Natural killer cell treated with Interleukin-12 subunit alpha and Interleukin-12 subunit beta and Interleukin-15 and Interleukin-18, amount 100 ng/mL, for 72 hours (primary cell): ENCODE results near the gene ATP6V1G1. TPM values are rescaled to one million over a fixed set of nuclear protein-coding genes. Genes with fewer than 3 reads are reported as not detected.
A peak's percentile ranks its signal among the peaks of the same experiment; 100 is the strongest.

Experiments
- ATAC-seq, 2 donors: fragments of 150-1000 bp; cut with Tn5 transposase in 1 of 2; sonication (Bioruptor Pico), chemical (Tn5 transposase) in 1 of 2; 2 replicates each; pipeline ENCODE4 v1.10.0; 2021
- DNase-seq: peaks from one replicate; pipeline ENCODE4 v3.0.0; 2022; ENCODE audit warnings: low spot score
- H3K27ac Mint-ChIP-seq, 2 donors: 1 replicate in 1 of 2; 2 replicates in 1 of 2; pipeline ENCODE4 v1.8.0; 2022; ENCODE audit warnings: mixed read lengths in 2 of 2, mild to moderate bottlenecking in 1 of 2, moderate library complexity in 1 of 2
- H3K27me3 Mint-ChIP-seq, 2 donors: 1 replicate in 1 of 2; 2 replicates in 1 of 2; pipeline ENCODE4 v1.8.0; 2022; ENCODE audit warnings: mixed read lengths in 2 of 2
- H3K36me3 Mint-ChIP-seq: one replicate; pipeline ENCODE4 v1.8.0; 2022; ENCODE audit warnings: mixed read lengths
- H3K4me1 Mint-ChIP-seq, 2 donors: 1 replicate in 1 of 2; 2 replicates in 1 of 2; pipeline ENCODE4 v1.8.0; 2022; ENCODE audit warnings: low read depth in 2 of 2, mixed read lengths in 2 of 2, mild to moderate bottlenecking in 1 of 2
- H3K4me3 Mint-ChIP-seq: one replicate; pipeline ENCODE4 v1.8.0; 2022; ENCODE audit warnings: mixed read lengths
- H3K9me3 Mint-ChIP-seq: 2 replicates; pipeline ENCODE4 v1.8.0; 2022; ENCODE audit warnings: mixed read lengths
- total RNA-seq, 2 donors: library from RNA; stranded (reverse); gene quantifications; one replicate each; pipeline ENCODE4 v1.2.3, GENCODE V29; 2022

ATP6V1G1 gene, protein sequence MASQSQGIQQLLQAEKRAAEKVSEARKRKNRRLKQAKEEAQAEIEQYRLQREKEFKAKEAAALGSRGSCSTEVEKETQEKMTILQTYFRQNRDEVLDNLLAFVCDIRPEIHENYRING
- total RNA-seq, result 10 to 100 TPM; 21.2 to 33.4 TPM

DNA sequence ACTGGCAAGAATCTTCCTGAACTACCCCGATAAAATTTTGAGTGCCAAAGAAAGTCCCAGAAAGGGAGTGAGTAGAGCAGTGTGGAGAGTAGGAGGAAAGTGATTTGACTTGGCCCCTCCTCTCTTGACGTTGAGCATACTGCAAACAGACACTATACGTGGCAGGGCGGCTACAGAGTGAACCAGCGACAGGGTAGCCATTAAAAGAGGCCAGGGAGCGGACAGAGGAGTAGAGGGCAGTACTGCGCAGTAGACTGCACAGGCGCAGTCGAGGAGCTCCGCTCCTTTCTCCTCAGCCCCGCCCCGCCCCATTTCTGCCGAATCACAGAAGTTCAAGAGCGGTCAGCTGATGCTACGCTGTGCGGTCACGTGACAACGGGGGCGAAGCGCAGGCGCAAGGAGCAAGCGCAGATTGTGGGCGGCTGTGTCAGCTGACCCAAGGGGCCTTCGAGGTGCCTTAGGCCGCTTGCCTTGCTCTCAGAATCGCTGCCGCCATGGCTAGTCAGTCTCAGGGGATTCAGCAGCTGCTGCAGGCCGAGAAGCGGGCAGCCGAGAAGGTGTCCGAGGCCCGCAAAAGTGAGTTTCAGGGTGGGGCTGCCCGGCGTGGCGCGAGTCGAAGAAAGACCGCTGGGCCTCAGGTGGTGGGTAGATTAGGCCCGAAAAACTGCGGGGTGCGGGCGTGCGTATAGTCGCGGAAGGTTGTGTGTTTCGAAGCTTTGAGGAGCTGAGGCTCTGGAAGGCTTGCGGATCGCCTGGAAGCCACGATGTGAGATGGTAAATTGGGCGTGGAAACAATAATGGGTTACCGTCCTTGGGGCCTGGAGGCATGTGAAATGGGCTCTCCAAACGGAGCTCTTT is at the start of gene ATP6V1G1:
TSS of gene ATP6V1G1 (plus strand) at position 425 of the 858 bp plus-strand sequence. CDS start at position 495, 70 bp downstream.
- DNase-seq, result peak; percentile 100
- peak; percentile 99 to 100 for ATAC-seq
- H3K4me3 Mint-ChIP-seq, result peak within 1 kb of the TSS; percentile 97
- H3K27ac Mint-ChIP-seq, result peak within 1 kb of the TSS; percentile 98 to 99
- no peaks in the 10 kb centered on the region for H3K9me3 Mint-ChIP-seq
- H3K27me3 Mint-ChIP-seq, result peaks cover 0 to 5% of the 10 kb centered on the region in 2 donors
- peaks cover 43 to 44% of the 10 kb centered on the region in 2 donors for H3K4me1 Mint-ChIP-seq
- peaks cover 11% of the 10 kb centered on the region for H3K36me3 Mint-ChIP-seq

DNA sequence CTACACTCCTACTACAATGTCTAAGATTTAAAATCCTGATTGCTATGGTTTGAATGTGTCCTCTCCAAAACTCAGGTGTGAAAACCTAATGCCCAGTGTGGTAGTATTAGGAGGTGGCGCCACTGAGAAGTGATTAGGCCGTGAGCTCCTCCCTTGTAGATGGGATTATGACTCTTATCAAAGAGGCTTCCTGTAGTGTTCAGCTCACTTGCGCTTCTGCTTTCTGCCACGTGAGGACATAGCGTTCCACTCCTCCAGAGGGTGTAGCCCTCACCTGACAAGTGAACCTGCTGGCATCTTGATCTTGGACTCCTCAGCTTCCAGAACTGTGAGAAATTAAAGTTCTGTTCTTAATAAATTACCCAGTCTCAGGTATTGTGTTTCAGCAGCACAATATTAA is 49.3 kb upstream of the ATP6V1G1 start:
- Mint-ChIP-seq H3K36me3 (no peaks in the 10 kb centered on the region), H3K27me3 (peaks cover 8 to 13% of the 10 kb centered on the region in 2 donors), H3K9me3 (no peaks in the 10 kb centered on the region), H3K4me3 (no peak overlapping the region), H3K4me1 (no peaks in the 10 kb centered on the region), H3K27ac (no peak overlapping the region)
- no peak for DNase-seq
- no peak for ATAC-seq

DNA sequence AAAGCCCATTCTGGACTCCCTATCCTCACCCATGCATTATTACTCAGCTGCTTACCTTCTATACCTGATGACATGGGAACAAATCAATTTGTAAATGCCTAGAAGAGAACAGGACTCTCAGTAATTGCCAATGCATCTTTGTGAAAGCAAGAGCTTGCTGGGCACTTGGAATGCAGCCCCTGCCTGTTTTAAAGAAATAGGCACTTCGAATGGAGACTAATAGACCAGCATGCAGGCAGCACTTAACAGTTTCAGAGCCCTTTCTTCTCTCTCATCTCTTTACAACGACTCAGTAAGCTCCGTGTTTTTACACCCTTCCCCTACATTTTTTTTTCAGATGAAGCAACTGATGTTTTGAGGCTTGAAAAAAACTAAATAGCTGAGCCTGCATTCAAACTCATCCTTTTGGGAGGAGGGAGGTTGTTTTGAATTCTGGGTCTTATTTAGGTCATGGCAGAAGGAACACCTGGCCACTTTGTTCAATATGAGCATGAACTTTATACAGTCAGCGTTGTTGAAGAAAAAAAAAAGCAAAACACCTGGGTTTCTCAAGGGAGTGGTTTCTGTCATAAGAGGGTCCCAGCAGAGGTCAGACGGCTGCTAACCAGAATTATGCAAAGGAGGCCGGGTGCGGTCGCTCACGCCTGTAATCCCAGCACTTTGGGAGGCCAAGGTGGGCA is 47.7 kb upstream of the ATP6V1G1 start:
- Mint-ChIP-seq H3K9me3 (no peaks in the 10 kb centered on the region), H3K27me3 (peaks cover 6 to 8% of the 10 kb centered on the region in 2 donors), H3K27ac (no peak overlapping the region), H3K4me3 (no peak overlapping the region), H3K4me1 (no peaks in the 10 kb centered on the region), H3K36me3 (no peaks in the 10 kb centered on the region)
- no peak for DNase-seq
- ATAC-seq, result no peak

DNA sequence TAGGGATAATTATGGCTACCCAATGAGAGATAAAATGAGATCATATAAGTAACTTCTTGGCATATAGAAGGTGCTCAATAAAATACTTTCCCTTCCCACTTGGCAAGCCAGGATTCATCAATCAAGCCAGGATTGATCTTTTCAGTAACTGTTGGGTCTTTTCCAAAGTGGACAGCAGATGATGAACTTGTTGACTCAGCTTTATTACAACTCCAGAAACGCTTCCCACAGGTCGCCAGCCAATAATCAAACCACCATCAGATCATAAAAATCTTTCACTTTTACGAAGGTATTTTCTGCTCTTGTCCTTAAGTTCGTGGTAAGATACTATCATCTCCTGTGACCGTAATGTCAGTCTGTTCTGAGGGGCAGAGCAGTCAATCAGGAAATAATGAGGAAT is 42.5 kb upstream of the ATP6V1G1 start:
- Mint-ChIP-seq H3K27me3 (peaks cover 22 to 23% of the 10 kb centered on the region in 2 donors), H3K27ac (no peak overlapping the region), H3K4me1 (no peaks in the 10 kb centered on the region), H3K9me3 (no peaks in the 10 kb centered on the region), H3K4me3 (no peak overlapping the region), H3K36me3 (no peaks in the 10 kb centered on the region)
- DNase-seq (no peak), ATAC-seq (no peak)

DNA sequence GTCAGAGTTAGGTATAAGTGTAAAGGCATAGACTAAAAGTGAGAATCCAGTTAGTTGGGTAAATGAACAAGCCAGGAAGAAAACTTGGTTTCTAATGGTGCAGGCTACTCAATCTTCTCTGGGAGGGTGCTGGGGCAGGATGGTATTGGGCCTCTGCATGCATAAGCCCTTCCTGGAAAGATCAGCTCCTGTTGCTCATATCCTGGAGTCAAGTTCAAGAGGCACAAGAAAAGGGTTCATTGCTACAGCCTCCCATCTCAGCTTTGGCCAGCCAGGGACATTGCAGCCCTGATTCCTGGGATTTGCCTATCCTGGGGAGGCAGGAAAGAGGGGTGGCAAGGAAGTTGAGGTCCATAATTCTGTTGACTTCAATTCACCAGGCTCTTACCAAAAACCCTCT is 40.7 kb upstream of the ATP6V1G1 start:
- Mint-ChIP-seq H3K9me3 (no peaks in the 10 kb centered on the region), H3K4me1 (no peaks in the 10 kb centered on the region), H3K36me3 (no peaks in the 10 kb centered on the region), H3K4me3 (no peak overlapping the region), H3K27me3 (peaks cover 24 to 29% of the 10 kb centered on the region in 2 donors), H3K27ac (no peak overlapping the region)
- ATAC-seq (no peak), DNase-seq (no peak)

DNA sequence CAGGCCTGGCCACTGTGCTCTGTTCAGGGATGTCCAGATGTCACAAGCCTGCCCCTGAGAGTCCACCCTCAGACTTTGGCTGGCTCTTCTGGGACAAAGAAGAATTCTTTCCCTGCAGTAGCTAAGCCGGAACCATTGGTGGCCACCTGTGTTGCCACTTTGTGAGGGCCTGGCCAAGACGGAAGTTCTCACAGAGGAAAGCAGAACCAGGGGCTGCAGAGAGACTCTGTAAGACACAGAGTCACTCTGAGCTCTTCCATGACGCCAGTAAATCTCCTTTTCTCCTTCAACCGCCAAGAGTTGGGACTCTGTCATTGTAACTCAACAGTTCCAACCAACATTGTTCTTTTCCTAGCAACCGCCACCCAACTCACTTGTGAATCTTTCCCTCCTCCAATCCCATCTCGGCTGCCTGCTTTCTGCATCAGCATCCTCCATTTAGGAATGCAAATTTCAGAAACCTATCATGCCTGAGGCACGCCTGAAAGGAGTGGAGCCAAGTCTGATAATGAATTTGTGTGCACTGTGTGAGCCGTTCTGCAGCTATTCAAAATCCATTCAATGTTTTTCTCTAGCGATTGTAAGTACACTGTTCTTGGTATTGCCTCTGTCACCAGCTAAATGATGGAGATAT is 37.8 kb upstream of the ATP6V1G1 start:
- H3K27ac Mint-ChIP-seq, result no peak overlapping the region
- peaks cover 26 to 29% of the 10 kb centered on the region in 2 donors for H3K27me3 Mint-ChIP-seq
- no peak for DNase-seq
- no peaks in the 10 kb centered on the region for H3K4me1 Mint-ChIP-seq
- H3K36me3 Mint-ChIP-seq, result no peaks in the 10 kb centered on the region
- H3K9me3 Mint-ChIP-seq, result no peaks in the 10 kb centered on the region
- no peak overlapping the region for H3K4me3 Mint-ChIP-seq
- ATAC-seq, result no peak

DNA sequence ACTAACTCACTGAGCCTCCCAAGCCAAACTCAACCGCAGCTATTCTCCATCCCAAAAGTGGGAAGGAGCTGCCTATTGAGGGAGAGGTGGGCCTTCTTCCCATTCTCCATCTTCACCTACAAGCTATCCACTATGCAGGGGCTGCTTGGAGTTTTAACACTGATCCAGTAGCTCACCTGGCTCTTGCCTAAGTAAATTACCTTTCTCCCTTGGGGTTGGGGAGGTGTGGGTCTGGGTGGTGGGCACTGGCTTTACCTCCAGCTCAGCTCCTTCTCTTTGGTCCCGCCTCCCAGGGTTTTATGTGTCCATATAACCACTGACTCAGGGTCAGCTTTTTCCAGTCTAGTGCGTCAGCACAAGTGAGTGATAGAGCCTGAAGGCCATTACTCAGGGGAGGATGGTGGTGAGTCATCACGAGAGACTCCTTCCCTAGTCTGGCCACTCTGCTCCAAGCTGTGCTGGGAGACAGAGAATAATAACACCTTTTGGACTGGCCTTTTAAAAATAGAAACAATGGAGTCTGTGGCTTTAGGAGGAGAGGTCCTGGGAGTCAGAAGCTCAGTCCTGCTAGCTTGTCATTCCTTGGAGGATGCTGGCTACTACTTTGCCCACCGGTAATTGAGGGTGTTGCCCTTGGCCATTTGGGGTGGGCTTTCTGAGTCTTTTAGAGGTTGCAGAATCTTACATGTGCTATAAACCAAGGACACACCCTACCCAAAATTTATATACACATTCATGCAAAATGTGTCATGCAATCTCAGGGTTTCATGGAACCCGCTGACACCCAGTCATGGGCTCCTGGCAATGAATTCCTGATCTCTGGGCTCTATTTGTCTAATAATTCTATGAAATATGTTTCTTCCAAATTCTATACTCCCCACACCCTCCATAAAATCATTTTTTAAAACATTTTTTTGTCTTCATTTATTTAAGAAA is 35.6 kb upstream of the ATP6V1G1 start:
- H3K27ac Mint-ChIP-seq, result no peak overlapping the region
- H3K9me3 Mint-ChIP-seq, result no peaks in the 10 kb centered on the region
- no peaks in the 10 kb centered on the region for H3K36me3 Mint-ChIP-seq
- no peaks in the 10 kb centered on the region for H3K4me1 Mint-ChIP-seq
- peaks cover 22 to 34% of the 10 kb centered on the region in 2 donors for H3K27me3 Mint-ChIP-seq
- H3K4me3 Mint-ChIP-seq, result no peak overlapping the region
- no peak for ATAC-seq
- no peak for DNase-seq

DNA sequence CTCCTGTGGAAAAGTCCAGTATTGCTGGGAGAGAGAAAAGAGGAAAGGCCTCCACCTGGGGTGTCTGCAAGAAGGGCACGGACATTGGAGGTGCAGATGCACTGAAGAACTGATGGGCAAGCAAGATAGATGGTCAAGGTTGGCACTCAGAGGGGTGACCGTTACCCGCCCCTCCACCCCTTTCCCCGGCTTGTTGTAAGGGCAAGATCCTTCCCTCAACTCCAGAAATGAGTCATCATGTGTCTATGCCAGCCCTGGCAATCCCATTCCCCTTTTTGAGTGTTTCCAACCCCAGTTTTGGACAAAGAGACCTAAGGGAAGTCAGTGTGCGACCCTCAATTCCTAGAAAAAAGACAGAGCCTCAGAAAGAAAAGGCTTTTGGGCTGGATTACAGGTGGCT is 34.9 kb upstream of the ATP6V1G1 start:
- DNase-seq, result no peak
- H3K27me3 Mint-ChIP-seq, result peaks cover 17 to 28% of the 10 kb centered on the region in 2 donors
- no peaks in the 10 kb centered on the region for H3K4me1 Mint-ChIP-seq
- H3K27ac Mint-ChIP-seq, result no peak overlapping the region
- H3K9me3 Mint-ChIP-seq, result no peaks in the 10 kb centered on the region
- H3K4me3 Mint-ChIP-seq, result no peak overlapping the region
- no peaks in the 10 kb centered on the region for H3K36me3 Mint-ChIP-seq
- ATAC-seq, result no peak

DNA sequence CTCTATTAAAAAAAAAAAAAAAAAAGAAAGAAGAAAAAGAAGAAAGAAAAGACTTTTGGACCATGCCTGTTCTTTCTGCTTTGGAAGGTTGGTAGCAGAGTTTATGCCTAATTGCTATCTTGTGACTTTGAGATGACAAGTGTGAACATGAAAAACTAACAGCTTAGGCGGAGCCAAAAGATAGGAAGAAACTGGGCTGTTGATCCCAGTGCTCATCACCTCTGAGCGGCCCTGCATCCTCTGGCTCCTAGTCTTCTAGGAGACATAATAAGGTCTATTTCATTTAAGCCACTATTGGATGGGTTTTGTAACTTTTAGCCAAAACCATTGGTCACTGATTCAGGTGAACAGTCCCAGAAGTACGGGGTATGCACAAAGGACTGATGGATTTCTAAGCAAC is 34.4 kb upstream of the ATP6V1G1 start:
- Mint-ChIP-seq H3K36me3 (no peaks in the 10 kb centered on the region), H3K27me3 (peaks cover 16 to 28% of the 10 kb centered on the region in 2 donors), H3K9me3 (no peaks in the 10 kb centered on the region), H3K4me1 (no peaks in the 10 kb centered on the region), H3K27ac (no peak overlapping the region), H3K4me3 (no peak overlapping the region)
- DNase-seq (no peak), ATAC-seq (no peak)

DNA sequence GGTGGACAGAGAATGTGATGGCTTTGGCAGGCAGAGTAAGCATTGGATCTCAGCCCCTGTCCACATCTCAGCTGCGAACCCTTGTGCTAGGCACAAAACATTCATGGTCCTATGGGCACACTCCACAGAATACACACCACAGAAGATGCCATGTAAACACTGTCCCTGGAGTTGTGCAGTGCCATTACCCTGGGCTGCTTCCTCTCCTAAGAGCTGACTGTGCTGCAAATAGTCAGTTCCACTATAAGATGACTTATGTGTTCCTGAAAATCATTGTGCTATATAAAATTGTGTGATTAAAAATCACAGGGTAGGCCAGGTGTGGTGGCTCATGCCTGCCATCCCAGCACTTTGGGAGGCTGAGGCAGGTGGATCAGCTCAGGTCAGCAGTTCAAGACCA is 31.9 kb upstream of the ATP6V1G1 start:
- DNase-seq, result no peak
- Mint-ChIP-seq H3K9me3 (no peaks in the 10 kb centered on the region), H3K36me3 (no peaks in the 10 kb centered on the region), H3K27me3 (peaks cover 13 to 15% of the 10 kb centered on the region in 2 donors), H3K4me3 (no peak overlapping the region), H3K27ac (no peak overlapping the region), H3K4me1 (no peaks in the 10 kb centered on the region)
- no peak for ATAC-seq

DNA sequence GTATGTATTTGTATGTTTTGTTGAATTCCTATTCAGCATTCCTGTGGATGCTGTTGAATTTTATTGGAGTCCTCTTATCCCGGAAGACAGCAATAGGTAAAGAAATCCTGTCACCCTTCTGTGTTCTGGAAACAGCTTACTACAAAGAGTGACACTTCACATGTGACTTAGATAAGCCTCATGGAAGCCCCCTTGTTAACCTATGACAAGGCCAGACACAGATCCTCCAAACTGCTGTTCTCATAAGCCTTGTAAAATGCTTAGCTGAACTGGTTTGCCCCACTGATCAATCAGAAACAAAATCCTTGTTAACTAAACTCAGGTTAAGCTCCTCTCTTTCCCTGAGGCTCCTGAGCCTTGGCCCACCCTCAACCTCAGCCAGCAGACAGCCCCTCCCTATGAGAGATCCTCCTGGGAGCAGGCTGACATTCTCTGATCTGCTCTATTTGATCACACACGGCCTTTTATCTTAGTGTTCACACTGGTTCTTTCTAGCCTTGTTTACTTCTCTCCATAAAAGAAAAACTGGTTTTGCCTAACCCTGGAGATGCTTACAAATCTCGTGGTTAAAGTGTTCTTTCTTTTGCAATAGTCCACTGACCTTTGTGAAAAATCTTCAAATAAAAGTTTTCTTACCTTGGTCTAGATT is 29.4 kb upstream of the ATP6V1G1 start:
- Mint-ChIP-seq H3K36me3 (no peaks in the 10 kb centered on the region), H3K4me3 (no peak overlapping the region), H3K27ac (no peak overlapping the region), H3K9me3 (no peaks in the 10 kb centered on the region), H3K27me3 (peaks cover 24 to 29% of the 10 kb centered on the region in 2 donors), H3K4me1 (no peaks in the 10 kb centered on the region)
- ATAC-seq (no peak), DNase-seq (no peak)

DNA sequence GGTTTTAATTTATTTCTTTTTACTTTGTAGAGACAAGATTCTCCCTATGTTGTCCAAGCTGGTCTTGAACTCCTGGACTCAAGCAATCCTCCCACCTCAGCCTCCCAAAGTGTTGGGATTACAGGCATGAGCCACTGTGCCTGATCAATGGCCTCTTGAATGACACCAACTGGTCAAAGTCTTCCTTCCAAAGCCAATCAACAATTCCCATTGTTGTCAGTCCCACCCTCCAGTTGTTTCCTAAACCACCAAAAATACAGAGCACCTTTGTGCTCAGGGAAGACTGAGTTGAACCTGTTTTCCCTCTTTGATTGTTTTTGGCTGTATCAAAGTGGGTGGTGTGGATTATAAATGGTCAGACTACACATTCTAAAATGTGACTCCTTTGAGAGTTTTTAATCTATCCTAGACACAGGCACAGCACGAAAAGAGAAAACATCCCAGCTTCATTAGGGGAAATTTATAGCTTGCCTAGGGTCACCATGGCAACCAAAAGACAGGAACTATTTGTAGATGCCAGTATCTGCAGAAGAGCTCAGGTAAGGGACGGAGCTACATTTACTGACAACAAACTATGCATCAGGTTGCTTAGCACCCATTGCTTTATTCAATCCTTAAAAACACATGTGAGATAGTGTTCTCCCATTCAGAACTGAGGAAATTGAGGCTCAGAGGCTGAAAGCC is 27.6 kb upstream of the ATP6V1G1 start:
- Mint-ChIP-seq H3K27ac (no peak overlapping the region), H3K9me3 (no peaks in the 10 kb centered on the region), H3K27me3 (peaks cover 25 to 37% of the 10 kb centered on the region in 2 donors), H3K4me3 (no peak overlapping the region), H3K4me1 (no peaks in the 10 kb centered on the region), H3K36me3 (no peaks in the 10 kb centered on the region)
- ATAC-seq, result no peak
- no peak for DNase-seq
